ENCODE measurements around the gene CD151. TPM values are rescaled to one million over a fixed set of nuclear protein-coding genes. Genes with fewer than 3 reads are reported as not detected.

CD151 gene
- total RNA-seq, 2 experiments from 2014 or later: 20.2 to 20.8 TPM

DNA sequence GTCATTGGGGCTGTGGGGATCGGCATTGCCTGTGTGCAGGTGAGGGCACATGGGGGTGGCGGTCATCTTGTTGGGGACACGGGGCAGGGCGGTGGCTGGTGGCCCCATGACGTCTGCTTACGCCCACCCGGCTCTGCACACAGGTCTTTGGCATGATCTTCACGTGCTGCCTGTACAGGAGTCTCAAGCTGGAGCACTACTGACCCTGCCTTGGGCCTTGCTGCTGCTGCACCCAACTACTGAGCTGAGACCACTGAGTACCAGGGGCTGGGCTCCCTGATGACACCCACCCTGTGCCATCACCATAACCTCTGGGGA is 5.2 kb downstream of the CD151 start:
- ATAC-seq (ENCODE audit: poor library complexity): no peak
- ChIA-PET POLR2A (interaction anchor here (1.5 kb wide), 1 partner anchor 18 kb away, joined by 5 read pairs; the partner anchor contains the start of gene PNPLA2), CTCF (no interaction called here)
- Histone ChIP-seq H3K27ac (ENCODE audit: low read depth in 1 of 2, low read length in 2 of 2) (no peak overlapping the region), H3K9me3 (ENCODE audit: control insufficient read depth in 1 of 2, insufficient read depth in 1 of 2, low read length in 2 of 2) (no peaks in the 10 kb centered on the region), H3K4me1 (ENCODE audit: insufficient read depth, low read length) (peaks cover 44% of the 10 kb centered on the region), H3K4me3 (ENCODE audit: low read length) (no peak overlapping the region), H3K36me3 (ENCODE audit: insufficient read depth, low read length) (peaks cover 28% of the 10 kb centered on the region), H3K27me3 (ENCODE audit: control insufficient read depth in 1 of 2, insufficient read depth in 2 of 2, low read length in 2 of 2) (peaks cover 0 to 5% of the 10 kb centered on the region in 2 experiments)
- no peak overlapping the region for H3K27ac Mint-ChIP-seq
- no peak overlapping the region for H3K4me3 Mint-ChIP-seq
- intact Hi-C loops (cut with DNase I, micrococcal nuclease): no loop called here
- no peaks in the 10 kb centered on the region for H3K9me3 Mint-ChIP-seq
- H3K36me3 Mint-ChIP-seq (ENCODE audit: low read depth): peaks cover 22% of the 10 kb centered on the region
- H3K27me3 Mint-ChIP-seq: peaks cover 3% of the 10 kb centered on the region
- TF ChIP-seq, protein P1, sequence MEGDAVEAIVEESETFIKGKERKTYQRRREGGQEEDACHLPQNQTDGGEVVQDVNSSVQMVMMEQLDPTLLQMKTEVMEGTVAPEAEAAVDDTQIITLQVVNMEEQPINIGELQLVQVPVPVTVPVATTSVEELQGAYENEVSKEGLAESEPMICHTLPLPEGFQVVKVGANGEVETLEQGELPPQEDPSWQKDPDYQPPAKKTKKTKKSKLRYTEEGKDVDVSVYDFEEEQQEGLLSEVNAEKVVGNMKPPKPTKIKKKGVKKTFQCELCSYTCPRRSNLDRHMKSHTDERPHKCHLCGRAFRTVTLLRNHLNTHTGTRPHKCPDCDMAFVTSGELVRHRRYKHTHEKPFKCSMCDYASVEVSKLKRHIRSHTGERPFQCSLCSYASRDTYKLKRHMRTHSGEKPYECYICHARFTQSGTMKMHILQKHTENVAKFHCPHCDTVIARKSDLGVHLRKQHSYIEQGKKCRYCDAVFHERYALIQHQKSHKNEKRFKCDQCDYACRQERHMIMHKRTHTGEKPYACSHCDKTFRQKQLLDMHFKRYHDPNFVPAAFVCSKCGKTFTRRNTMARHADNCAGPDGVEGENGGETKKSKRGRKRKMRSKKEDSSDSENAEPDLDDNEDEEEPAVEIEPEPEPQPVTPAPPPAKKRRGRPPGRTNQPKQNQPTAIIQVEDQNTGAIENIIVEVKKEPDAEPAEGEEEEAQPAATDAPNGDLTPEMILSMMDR (IDR thresholded peaks at IDR 0.05): no peak
- peaks cover 17% of the 10 kb centered on the region for H3K4me1 Mint-ChIP-seq (ENCODE audit: low read depth)
- DNase-seq: no peak

DNA sequence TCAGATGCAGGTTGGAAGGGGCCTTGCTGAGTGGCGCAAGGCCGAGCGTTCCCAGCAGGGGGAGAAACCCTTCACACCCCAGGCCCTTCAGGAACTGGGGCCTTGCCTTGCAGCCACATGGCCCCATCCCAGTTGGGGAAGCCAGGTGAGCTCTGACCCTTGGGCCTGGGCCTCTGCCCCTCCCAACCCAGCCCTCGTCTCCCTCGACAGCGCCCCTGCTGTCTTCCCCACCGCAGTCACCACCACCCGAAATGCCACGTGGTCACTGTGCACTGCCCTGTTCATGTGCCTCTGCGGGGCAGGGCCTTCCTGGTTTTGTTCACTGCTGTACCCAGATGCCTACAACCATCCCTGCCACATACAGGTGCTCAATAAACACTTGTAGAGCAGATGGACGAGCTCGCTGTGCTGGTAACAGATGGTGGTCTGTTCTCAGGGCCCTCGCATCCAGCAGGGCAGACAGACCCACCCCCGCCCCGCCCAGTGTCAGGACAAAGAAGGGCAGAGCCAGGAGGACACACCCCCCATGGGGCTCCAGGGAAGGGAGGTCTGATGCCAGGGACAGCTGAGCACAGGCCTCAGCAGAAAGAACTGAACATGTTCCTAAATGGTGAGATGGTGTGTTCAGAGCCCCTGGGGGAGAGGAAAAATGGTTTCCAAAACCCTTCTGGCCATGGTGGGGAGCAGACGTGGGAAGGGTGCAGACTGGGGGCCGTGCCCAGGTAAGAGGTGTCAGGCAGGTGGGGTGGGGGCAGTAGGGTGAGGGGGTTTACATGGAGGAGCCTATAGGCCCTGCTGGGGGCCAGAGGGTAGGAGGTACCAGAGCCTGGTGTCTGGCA is 5.9 kb downstream of the CD151 start:
- ChIA-PET CTCF (no interaction called here), POLR2A (interaction anchor here (1.5 to 7.6 kb wide), 2 partner anchors 8 to 19 kb away, joined by 5 to 71 read pairs; partner anchors contain the start of genes CD151, CRACR2B and PNPLA2)
- no peaks in the 10 kb centered on the region for H3K9me3 ChIP-seq (ENCODE audit: control insufficient read depth in 1 of 2, insufficient read depth in 1 of 2, low read length in 2 of 2)
- Mint-ChIP-seq H3K9me3 (no peaks in the 10 kb centered on the region), H3K4me1 (ENCODE audit: low read depth) (peaks cover 15% of the 10 kb centered on the region), H3K36me3 (ENCODE audit: low read depth) (peaks cover 22% of the 10 kb centered on the region), H3K27me3 (peaks cover 3% of the 10 kb centered on the region), H3K27ac (no peak overlapping the region), H3K4me3 (peak overlapping the region; percentile 63)
- intact Hi-C loops (cut with DNase I, micrococcal nuclease): no loop called here
- no peak overlapping the region for H3K27ac ChIP-seq (ENCODE audit: low read depth in 1 of 2, low read length in 2 of 2)
- TF ChIP-seq, protein P1 (IDR thresholded peaks at IDR 0.05): no peak
- DNase-seq (peak in 1 of 14 experiments; percentile 41), ATAC-seq (ENCODE audit: poor library complexity) (no peak)
- peaks cover 47% of the 10 kb centered on the region for H3K4me1 ChIP-seq (ENCODE audit: insufficient read depth, low read length)
- peaks cover 0 to 3% of the 10 kb centered on the region in 2 experiments for H3K27me3 ChIP-seq (ENCODE audit: control insufficient read depth in 1 of 2, insufficient read depth in 2 of 2, low read length in 2 of 2)
- no peak overlapping the region for H3K4me3 ChIP-seq (ENCODE audit: low read length)
- peaks cover 28% of the 10 kb centered on the region for H3K36me3 ChIP-seq (ENCODE audit: insufficient read depth, low read length)

DNA sequence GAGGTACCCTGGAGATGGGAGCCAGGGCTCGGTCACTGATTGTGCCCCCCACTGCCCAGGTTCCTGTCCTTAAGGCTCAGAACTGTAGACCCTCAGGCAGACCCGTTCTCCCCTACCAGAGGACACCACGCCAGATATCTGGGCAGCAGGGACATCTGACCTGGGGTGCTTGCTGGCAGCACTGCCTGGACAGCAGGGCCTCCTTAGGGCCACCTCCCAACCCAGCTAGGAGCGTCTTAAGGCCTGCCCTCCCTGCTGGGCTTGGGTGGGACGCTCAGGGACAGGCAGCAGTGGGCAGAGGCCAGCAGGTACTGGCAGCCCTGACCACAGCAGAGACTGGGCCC is 6.5 kb downstream of the CD151 start:
- H3K27ac ChIP-seq (ENCODE audit: low read depth in 1 of 2, low read length in 2 of 2): no peak overlapping the region

More for the DNA sequence above, 6.5 kb downstream of the CD151 start:
- H3K4me3 Mint-ChIP-seq: no peak overlapping the region
- H3K36me3 Mint-ChIP-seq (ENCODE audit: low read depth): peaks cover 22% of the 10 kb centered on the region
- CTCF ChIA-PET: no interaction called here
- intact Hi-C loops (cut with DNase I, micrococcal nuclease): no loop called here
- no peaks in the 10 kb centered on the region for H3K27me3 Mint-ChIP-seq
- Histone ChIP-seq H3K4me1 (ENCODE audit: insufficient read depth, low read length) (peaks cover 47% of the 10 kb centered on the region), H3K9me3 (ENCODE audit: control insufficient read depth in 1 of 2, insufficient read depth in 1 of 2, low read length in 2 of 2) (no peaks in the 10 kb centered on the region), H3K4me3 (ENCODE audit: low read length) (no peak overlapping the region), H3K27me3 (ENCODE audit: control insufficient read depth in 1 of 2, insufficient read depth in 2 of 2, low read length in 2 of 2) (peaks cover 0 to 1% of the 10 kb centered on the region in 2 experiments), H3K36me3 (ENCODE audit: insufficient read depth, low read length) (peaks cover 28% of the 10 kb centered on the region)
- ATAC-seq (ENCODE audit: poor library complexity) (no peak), DNase-seq (no peak)
- H3K27ac Mint-ChIP-seq: no peak overlapping the region
- peaks cover 9% of the 10 kb centered on the region for H3K4me1 Mint-ChIP-seq (ENCODE audit: low read depth)
- TF ChIP-seq, protein P1 (IDR thresholded peaks at IDR 0.05): no peak
- no peaks in the 10 kb centered on the region for H3K9me3 Mint-ChIP-seq
- POLR2A ChIA-PET: interaction anchor here (7.6 kb wide), 1 partner anchor 9 kb away, joined by 71 read pairs; the partner anchor contains the start of genes CD151 and CRACR2B

Data from CD4-positive, alpha-beta T cell (primary cell).